GM13976 (cell line): Measurements from ENCODE around the gene OR51M1.
"Not testable (repeated sequence)": the region's sequence is repeated elsewhere in the genome, so short reads cannot be mapped to it uniquely, and the experiment has no call there.

Experiments used
- DNase-seq: peaks from one replicate; pipeline ENCODE4 v3.0.0; 2012; ENCODE audit warnings: low spot score
- CTCF ChIP-seq: IDR thresholded peaks from 2 replicates; pipeline ENCODE4 v1.5.1; 2012; ENCODE audit warnings: borderline replicate concordance, mild to moderate bottlenecking; ENCODE audit not compliant: insufficient read depth; ENCODE audit errors: extremely low read depth, missing control alignments, control extremely low read depth
- in situ Hi-C: fragments of 300-500 bp; cut with MboI; formaldehyde crosslinking; loops from one replicate; pipeline ENCODE4 v1.12.0; 2022; ENCODE audit warnings: low sequenced_read_pairs, mixed read lengths, inconsistent platforms; ENCODE audit not compliant: unreplicated experiment

The OR51M1 gene

GRCh38 chr11:5348551-5349194, 34.9 kb upstream of the OR51M1 start:
- TF ChIP-seq CTCF, result no peak
- in situ Hi-C loops, result no loop called here
- DNase-seq, result no peak

DNA sequence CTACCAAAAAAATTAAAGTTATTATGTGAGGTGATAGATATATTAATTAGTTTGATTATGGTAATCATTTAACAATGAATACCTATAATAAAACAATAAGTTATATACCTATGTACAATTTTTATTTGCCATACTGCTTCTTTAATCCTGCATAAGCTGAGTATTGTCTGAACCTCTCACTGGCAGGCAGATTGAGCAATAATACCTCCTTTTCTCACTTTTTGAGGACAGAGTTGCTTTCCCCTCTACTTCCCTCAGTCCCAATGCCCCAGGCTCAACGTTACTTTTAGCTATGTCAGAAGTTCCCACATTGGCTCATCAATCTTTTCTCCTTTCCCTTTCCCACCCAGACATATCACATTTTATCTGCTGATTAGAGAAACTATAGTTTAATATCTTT, 34.1 kb upstream of the OR51M1 start:
- in situ Hi-C loops, result no loop called here
- TF ChIP-seq CTCF, result no peak
- DNase-seq, result no peak

GRCh38 chr11:5351208-5351607, 32.4 kb upstream of the OR51M1 start, which contains the start of gene OR51B6:
Gene OR51B6, plus strand, starts transcription at chr11:5351508. Its CDS starts 0 bp downstream, at chr11:5351508.
- in situ Hi-C loops, result loop anchor here (25.0 kb wide), 1 partner anchor 139 kb away; the partner anchor contains the start of gene OR51V1
- no peak for TF ChIP-seq CTCF
- no peak for DNase-seq

DNA sequence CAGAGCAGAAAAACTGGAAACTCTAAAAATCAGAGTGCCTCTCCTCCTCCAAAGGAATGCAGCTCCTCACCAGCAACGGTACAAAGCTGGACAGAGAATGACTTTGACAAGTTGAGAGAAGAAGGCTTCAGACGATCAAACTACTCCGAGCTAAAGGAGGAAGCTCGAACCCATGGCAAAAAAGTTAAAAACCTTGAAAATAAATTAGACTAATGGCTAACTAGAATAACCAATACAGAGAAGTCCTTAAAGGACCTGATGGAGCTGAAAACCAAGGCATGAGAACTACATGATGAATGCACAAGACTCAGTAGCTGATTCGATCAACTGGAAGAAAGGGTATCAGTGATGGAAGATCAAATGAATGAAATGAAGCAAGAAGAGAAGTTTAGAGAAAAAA, 27.6 kb upstream of the OR51M1 start:
- in situ Hi-C loops, result loop anchor here (25.0 kb wide), 1 partner anchor 144 kb away; the partner anchor contains the start of gene OR51V1
- not testable (repeated sequence) for DNase-seq

DNA sequence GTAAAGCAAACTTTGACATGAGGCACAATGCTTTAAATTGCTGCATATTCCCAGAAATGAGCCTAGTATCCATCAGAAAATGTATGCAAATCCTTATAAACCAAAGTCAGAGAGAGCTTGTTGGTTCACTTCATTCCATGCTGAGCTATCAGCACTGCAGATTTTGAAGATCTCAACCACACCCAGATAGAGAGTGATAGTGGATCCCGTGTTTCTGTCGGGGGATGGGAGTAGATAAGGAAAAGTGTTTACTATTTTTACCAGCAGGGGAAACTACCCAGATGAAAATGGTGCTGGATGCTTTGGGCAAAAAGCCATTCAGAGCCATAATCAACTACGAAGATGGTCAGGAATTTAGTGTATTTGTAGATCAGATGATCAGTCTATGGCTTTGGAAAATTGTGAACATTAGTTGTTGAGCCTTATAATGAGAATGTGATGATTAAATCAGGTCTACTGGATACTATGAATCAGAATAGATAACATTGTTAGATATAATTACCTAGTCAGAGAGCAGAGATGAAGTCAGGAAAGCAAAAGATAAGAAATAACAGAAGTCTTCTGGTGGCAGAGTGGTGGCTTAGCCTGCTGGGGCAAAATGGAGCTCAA, 21.5 kb upstream of the OR51M1 start:
- no peak for DNase-seq
- in situ Hi-C loops, result loop anchor here (25.0 kb wide), 1 partner anchor 150 kb away; the partner anchor contains the start of gene OR51V1
- TF ChIP-seq CTCF, result no peak

- no peak for DNase-seq
- in situ Hi-C loops, result loop anchor here (25.0 kb wide), 1 partner anchor 151 kb away; the partner anchor contains the start of gene OR51V1
- TF ChIP-seq CTCF, result no peak
Measured at GRCh38 chr11:5363679-5364078, 19.9 kb upstream of the OR51M1 start.

DNA sequence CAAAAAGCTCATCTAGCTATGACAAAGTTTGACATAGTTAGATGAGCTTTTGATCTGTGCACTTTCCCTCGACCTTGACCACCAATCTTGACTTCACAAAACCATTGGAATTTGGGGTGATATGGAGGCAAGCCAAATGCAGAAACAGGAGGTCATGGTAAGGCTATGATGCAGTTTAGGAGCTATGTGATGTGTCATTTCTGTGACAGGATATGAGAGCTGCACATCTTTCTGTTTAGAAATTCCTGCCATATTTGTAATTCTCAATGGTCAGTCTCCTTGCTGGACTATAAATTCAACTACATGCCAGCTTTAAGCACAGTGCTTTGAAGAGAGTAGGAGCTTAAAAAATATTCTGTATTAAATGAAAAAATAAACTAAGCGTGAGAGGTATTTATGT, 19.4 kb upstream of the OR51M1 start:
- DNase-seq, result no peak
- no peak for TF ChIP-seq CTCF
- in situ Hi-C loops, result loop anchor here (25.0 kb wide), 1 partner anchor 152 kb away; the partner anchor contains the start of gene OR51V1

DNA sequence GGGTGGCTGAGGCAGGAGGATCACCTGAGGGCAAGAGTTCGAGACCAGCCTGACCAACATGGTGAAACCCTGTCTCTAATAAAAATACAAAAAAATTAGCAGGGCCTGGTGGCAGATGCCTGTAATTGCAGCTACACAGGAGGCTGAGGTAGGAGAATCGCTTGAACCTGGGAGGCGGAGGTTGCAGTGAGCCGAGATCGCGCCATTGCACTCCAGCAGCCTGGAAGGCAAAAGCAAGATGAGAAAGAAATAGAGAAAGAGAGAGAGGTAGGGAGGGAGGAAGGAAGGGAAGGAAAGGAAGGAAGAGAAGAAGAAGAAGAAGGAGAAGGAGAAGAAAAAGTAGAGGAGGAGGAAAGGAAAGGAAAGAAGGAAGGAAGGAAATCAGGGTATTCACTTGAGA, 17.2 kb upstream of the OR51M1 start:
- in situ Hi-C loops, result loop anchor here (25.0 kb wide), 1 partner anchor 154 kb away; the partner anchor contains the start of gene OR51V1
- DNase-seq, result not testable (repeated sequence)
